T1000 (cell line): ENCODE results near the gene XPO6.
"Not testable (repeated sequence)": the region's sequence is repeated elsewhere in the genome, so short reads cannot be mapped to it uniquely, and the experiment has no call there.

Experiments
- DNase-seq: peaks from one replicate; lab custom pipeline; 2025; ENCODE audit warnings: mixed read lengths; lab: John Stamatoyannopoulos, UW

The XPO6 gene

GRCh38 chr16:28211758-28212531 is at the start of gene XPO6:
Gene XPO6, minus strand, starts transcription at chr16:28211965. Its CDS starts 597 bp downstream, at chr16:28211368.
- DNase-seq = peak; percentile 96

- DNase-seq = no peak
Observed at GRCh38 chr16:28260193-28260592, 48.4 kb upstream of the XPO6 start.

GRCh38 chr16:28259781-28260150 is 48.0 kb upstream of the XPO6 start:
- DNase-seq = no peak

- no peak for DNase-seq
Observed at GRCh38 chr16:28259091-28259780, 47.5 kb upstream of the XPO6 start.

GRCh38 chr16:28258567-28258966 is 46.8 kb upstream of the XPO6 start:
- no peak for DNase-seq

- DNase-seq = no peak
Observed at GRCh38 chr16:28257256-28257655, 45.5 kb upstream of the XPO6 start.

GRCh38 chr16:28255838-28256237 is 44.1 kb upstream of the XPO6 start:
- DNase-seq = no peak

GRCh38 chr16:28254158-28254557 is 42.4 kb upstream of the XPO6 start:
- DNase-seq = no peak

- DNase-seq = no peak
Observed at GRCh38 chr16:28250999-28251398, 39.2 kb upstream of the XPO6 start.

- not testable (repeated sequence) for DNase-seq
Observed at GRCh38 chr16:28249483-28249882, 37.7 kb upstream of the XPO6 start.

GRCh38 chr16:28241924-28242323 is 30.2 kb upstream of the XPO6 start:
- no peak for DNase-seq

- no peak for DNase-seq
Observed at GRCh38 chr16:28237754-28238357, 26.1 kb upstream of the XPO6 start.

- DNase-seq = no peak
Observed at GRCh38 chr16:28231763-28232162, 20.0 kb upstream of the XPO6 start.

GRCh38 chr16:28223909-28224308 is 12.1 kb upstream of the XPO6 start:
- DNase-seq = not testable (repeated sequence)

GRCh38 chr16:28219777-28220176 is 8.0 kb upstream of the XPO6 start:
- not testable (repeated sequence) for DNase-seq

GRCh38 chr16:28219282-28219681 is 7.5 kb upstream of the XPO6 start:
- DNase-seq = no peak

GRCh38 chr16:28218109-28218508 is 6.3 kb upstream of the XPO6 start:
- no peak for DNase-seq

- DNase-seq = no peak
Observed at GRCh38 chr16:28217326-28217725, 5.6 kb upstream of the XPO6 start.

GRCh38 chr16:28213396-28213795 is 1.6 kb upstream of the XPO6 start:
- no peak for DNase-seq

- no peak for DNase-seq
Observed at GRCh38 chr16:28212532-28212873, 738 bp upstream of the XPO6 start.

GRCh38 chr16:28210979-28211588 is 681 bp downstream of the XPO6 start:
- peak; percentile 51 for DNase-seq

GRCh38 chr16:28210264-28210663 is 1.5 kb downstream of the XPO6 start:
- no peak for DNase-seq

GRCh38 chr16:28208824-28209223 is 2.9 kb downstream of the XPO6 start:
- no peak for DNase-seq
